Natural killer cell (primary cell): ENCODE data around the gene SEPTIN12. TPM values are rescaled to one million over a fixed set of nuclear protein-coding genes. Genes with fewer than 3 reads are reported as not detected.

Experiments
- ATAC-seq, 3 donors: fragments of 150-1000 bp in 2 of 3; fragments of 200-7000 bp in 1 of 3; cut with Tn5 transposase; 1 replicate in 1 of 3; 2 replicates in 2 of 3; pipeline ENCODE4 v1.10.0; 2021; ENCODE audit warnings: mild to moderate bottlenecking in 2 of 3, moderate library complexity in 2 of 3
- DNase-seq, 2 donors: peaks; one replicate each; pipeline versions ENCODE4 v3.0.0 to v3.0.0-alpha.2; 2013 to 2021; ENCODE audit warnings: mixed read lengths in 1 of 2
- H3K27ac ChIP-seq: one replicate; pipeline ENCODE4 v1.5.1; 2013; ENCODE audit warnings: mild to moderate bottlenecking, low read length
- H3K27me3 ChIP-seq: one replicate; pipeline ENCODE4 v1.6.1; 2013; ENCODE audit warnings: low read length; ENCODE audit not compliant: control insufficient read depth, insufficient read depth
- H3K36me3 ChIP-seq: one replicate; pipeline ENCODE4 v1.6.1; 2013; ENCODE audit warnings: low read length; ENCODE audit not compliant: control insufficient read depth, insufficient read depth
- H3K4me1 ChIP-seq: one replicate; pipeline ENCODE4 v1.6.1; 2013; ENCODE audit warnings: low read length; ENCODE audit not compliant: control insufficient read depth, insufficient read depth
- H3K4me3 ChIP-seq: one replicate; pipeline ENCODE4 v1.5.1; 2013; ENCODE audit warnings: low read length
- H3K9me3 ChIP-seq: one replicate; pipeline ENCODE4 v1.6.1; 2013; ENCODE audit warnings: low read length; ENCODE audit not compliant: control insufficient read depth, insufficient read depth
- H3K27ac Mint-ChIP-seq, 2 donors: one replicate each; pipeline ENCODE4 v1.8.0; 2022; ENCODE audit warnings: mild to moderate bottlenecking in 2 of 2, mixed read lengths in 2 of 2, moderate library complexity in 1 of 2
- H3K27me3 Mint-ChIP-seq, 2 donors: one replicate each; pipeline ENCODE4 v1.8.0; 2022; ENCODE audit warnings: low read depth in 2 of 2, mixed read lengths in 2 of 2
- H3K36me3 Mint-ChIP-seq: one replicate; pipeline ENCODE4 v1.8.0; 2022; ENCODE audit warnings: mixed read lengths
- H3K4me1 Mint-ChIP-seq, 2 donors: one replicate each; pipeline ENCODE4 v1.8.0; 2022; ENCODE audit warnings: mixed read lengths in 2 of 2
- H3K4me3 Mint-ChIP-seq: one replicate; pipeline ENCODE4 v1.8.0; 2022; ENCODE audit warnings: mild to moderate bottlenecking, moderate library complexity, mixed read lengths
- H3K9me3 Mint-ChIP-seq, 2 donors: one replicate each; pipeline ENCODE4 v1.8.0; 2022; ENCODE audit warnings: mixed read lengths in 2 of 2
- CTCF ChIP-seq: fragments of 200-600 bp; IDR thresholded peaks from one replicate; pipeline ENCODE4 v1.8.0; 2022; ENCODE audit warnings: antibody characterized with exemption
- WGBS: methylation state at CpG from one replicate; pipeline ENCODE4 v1.1.7; 2013; ENCODE audit warnings: missing lambda C conversion rate; ENCODE audit not compliant: insufficient coverage; 5-methylcytosine and 5-hydroxymethylcytosine counted together
- intact Hi-C: fragments of 100-400 bp; cut with micrococcal nuclease; formaldehyde crosslinking; loops from one replicate; pipeline ENCODE4 v1.14.2; 2022
- total RNA-seq, 4 donors: library from RNA; stranded (reverse); fragments of 120-200 nt in 1 of 4; gene quantifications; one replicate each; pipeline versions ENCODE4 v1.2.3 to v1.2.4, GENCODE V29; 2013 to 2022

SEPTIN12 gene
- total RNA-seq, 3 donors from 2014 or later (not counting 1 experiment from before 2014, with no cell fraction given): 0.59 TPM; not detected in 2

- intact Hi-C loops: no loop called here
- ATAC-seq: no peak
- H3K27ac Mint-ChIP-seq: no peak overlapping the region
Observed at GRCh38 chr16:4806280-4806679, 18.1 kb upstream of the SEPTIN12 start.

GRCh38 chr16:4805231-4805630 lies 17.1 kb upstream of the SEPTIN12 start:
- Mint-ChIP-seq H3K4me3 (no peak overlapping the region), H3K9me3 (no peaks in the 10 kb centered on the region), H3K27me3 (no peaks in the 10 kb centered on the region), H3K36me3 (peaks cover 6% of the 10 kb centered on the region), H3K27ac (no peak overlapping the region), H3K4me1 (peaks cover 0 to 10% of the 10 kb centered on the region in 2 donors)
- H3K27ac ChIP-seq: no peak overlapping the region
- H3K9me3 ChIP-seq: no peaks in the 10 kb centered on the region
- intact Hi-C loops: no loop called here
- no peak for TF ChIP-seq CTCF
- H3K4me3 ChIP-seq: no peak overlapping the region
- H3K36me3 ChIP-seq: peaks cover 18% of the 10 kb centered on the region
- H3K4me1 ChIP-seq: peaks cover 24% of the 10 kb centered on the region
- no peaks in the 10 kb centered on the region for H3K27me3 ChIP-seq
- 98% methylated on average over 11 of the region's 11 CpGs for WGBS
- no peak for ATAC-seq
- DNase-seq: no peak

More at GRCh38 chr16:4806280-4806679, 18.1 kb upstream of the SEPTIN12 start:
- Histone ChIP-seq H3K4me1 (peaks cover 14% of the 10 kb centered on the region), H3K27ac (no peak overlapping the region), H3K9me3 (no peaks in the 10 kb centered on the region), H3K27me3 (no peaks in the 10 kb centered on the region), H3K36me3 (peaks cover 21% of the 10 kb centered on the region), H3K4me3 (no peak overlapping the region)
- no peak for TF ChIP-seq CTCF
- WGBS: 93% methylated on average over 6 of the region's 6 CpGs
- DNase-seq: no peak
- Mint-ChIP-seq H3K4me3 (no peak overlapping the region), H3K36me3 (peaks cover 6% of the 10 kb centered on the region), H3K27me3 (no peaks in the 10 kb centered on the region), H3K9me3 (no peaks in the 10 kb centered on the region), H3K4me1 (peaks cover 0 to 6% of the 10 kb centered on the region in 2 donors)

- no peak for TF ChIP-seq CTCF
- no peak for ATAC-seq
- WGBS: 93% methylated on average over 25 of the region's 26 CpGs
- Mint-ChIP-seq H3K36me3 (peaks cover 6% of the 10 kb centered on the region), H3K9me3 (no peaks in the 10 kb centered on the region), H3K27me3 (no peaks in the 10 kb centered on the region), H3K4me3 (peak overlapping the region; percentile 62), H3K4me1 (peaks cover 0 to 10% of the 10 kb centered on the region in 2 donors), H3K27ac (no peak overlapping the region)
- H3K27ac ChIP-seq: no peak overlapping the region
- intact Hi-C loops: loop anchor here (2.0 kb wide), 2 partner anchors 45 to 69 kb away; partner anchors contain the start of genes ANKS3 and DNAAF8
- DNase-seq: no peak
- H3K27me3 ChIP-seq: no peaks in the 10 kb centered on the region
- H3K4me3 ChIP-seq: no peak overlapping the region
- H3K4me1 ChIP-seq: peaks cover 27% of the 10 kb centered on the region
- H3K36me3 ChIP-seq: peaks cover 18% of the 10 kb centered on the region
- H3K9me3 ChIP-seq: no peaks in the 10 kb centered on the region
Observed at GRCh38 chr16:4803898-4804762, 16.0 kb upstream of the SEPTIN12 start.
